ENCODE data around the gene RASSF3. TPM values are rescaled to one million over a fixed set of nuclear protein-coding genes. Genes with fewer than 3 reads are reported as not detected.

Gene RASSF3, protein sequence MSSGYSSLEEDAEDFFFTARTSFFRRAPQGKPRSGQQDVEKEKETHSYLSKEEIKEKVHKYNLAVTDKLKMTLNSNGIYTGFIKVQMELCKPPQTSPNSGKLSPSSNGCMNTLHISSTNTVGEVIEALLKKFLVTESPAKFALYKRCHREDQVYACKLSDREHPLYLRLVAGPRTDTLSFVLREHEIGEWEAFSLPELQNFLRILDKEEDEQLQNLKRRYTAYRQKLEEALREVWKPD
- total RNA-seq, result 10 to 100 TPM; 45.5 to 61.5 TPM

DNA sequence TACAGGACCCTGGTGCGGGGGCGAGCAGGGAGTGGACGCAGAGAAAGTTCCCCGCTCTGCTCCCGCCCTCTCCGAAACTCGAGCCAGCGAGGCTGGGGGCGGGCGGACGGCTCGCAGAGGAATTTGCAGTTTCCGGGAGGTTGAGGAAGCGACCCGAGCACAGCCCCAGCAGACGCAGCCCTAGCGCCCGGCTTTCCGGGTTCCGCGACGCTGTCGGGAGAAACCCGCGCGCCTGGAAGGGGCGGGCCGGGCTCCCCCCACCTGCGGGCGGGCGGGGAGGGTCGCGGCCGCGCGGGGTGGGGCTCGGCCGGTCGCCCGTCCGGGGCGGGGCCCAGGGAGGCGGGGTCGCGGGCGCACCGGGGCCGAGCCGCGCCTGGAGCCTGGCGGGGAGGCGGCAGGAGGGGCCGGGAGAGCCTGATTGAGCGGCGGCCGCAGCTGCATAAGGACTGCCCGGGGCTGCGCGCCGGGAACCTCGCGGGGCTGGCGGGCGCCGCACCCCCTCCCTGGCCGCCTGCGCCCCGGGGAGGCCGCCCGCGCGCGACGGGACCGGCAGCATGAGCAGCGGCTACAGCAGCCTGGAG, at the start of gene RASSF3:
Gene RASSF3 (plus strand): TSS at position 417 of the 581 bp plus-strand sequence. CDS start 138 bp downstream, at position 555.
- Mint-ChIP-seq H3K27ac (peak within 1 kb of the TSS; percentile 96), H3K4me1 (peaks cover 39% of the 10 kb centered on the region), H3K4me3 (peak within 1 kb of the TSS; percentile 84), H3K27me3 (no peaks in the 10 kb centered on the region), H3K36me3 (peaks cover 18% of the 10 kb centered on the region), H3K9me3 (ENCODE audit: low read depth) (no peaks in the 10 kb centered on the region)
- ATAC-seq (peak; percentile 71), DNase-seq (peak; percentile 88)
- CTCF ChIA-PET, result interaction anchor here (0.6 to 4.8 kb wide), 12 partner anchors 15 to 104 kb away, joined by 3 to 36 read pairs (median 8); no protein-coding TSS in a partner anchor

DNA sequence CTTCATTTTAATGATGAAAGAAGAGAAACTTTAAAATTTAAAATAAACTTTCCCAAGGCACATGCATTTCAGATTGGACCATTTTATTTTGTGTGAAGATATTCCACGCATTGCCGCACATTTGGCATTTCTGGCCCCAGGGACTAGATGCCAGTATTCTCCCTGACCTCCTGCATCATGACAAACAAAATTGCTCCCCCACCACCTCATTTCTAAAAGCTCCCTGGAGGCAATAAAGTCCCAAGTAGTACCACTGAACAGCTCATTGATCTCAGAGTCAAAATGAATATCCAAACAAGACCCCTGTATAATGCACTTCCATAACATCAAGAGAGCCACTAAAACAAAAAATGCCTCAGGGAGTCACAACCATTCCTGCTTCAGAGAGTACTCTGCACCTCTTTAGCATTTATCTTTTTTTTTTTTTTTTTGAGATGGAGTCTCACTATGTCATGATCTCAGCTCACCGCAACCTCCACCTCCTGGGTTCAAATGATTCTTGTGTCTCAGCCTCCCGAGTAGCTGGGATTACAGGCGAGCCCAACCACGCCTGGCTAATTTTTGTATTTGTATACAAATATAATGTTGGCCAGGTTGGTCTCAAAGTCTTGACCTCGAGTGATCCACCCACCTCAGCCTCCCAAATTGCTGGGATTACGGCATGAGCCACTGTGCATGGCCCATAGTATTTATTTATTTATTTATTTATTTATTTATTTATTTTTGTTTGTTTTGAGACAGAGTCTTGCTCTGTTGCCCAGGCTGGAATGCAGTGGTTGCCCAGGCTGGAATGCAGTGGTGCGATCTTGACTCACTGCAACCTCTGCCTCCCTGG, 48.8 kb upstream of the RASSF3 start:
- H3K4me3 Mint-ChIP-seq, result no peak overlapping the region
- ATAC-seq (no peak), DNase-seq (no peak)
- H3K36me3 Mint-ChIP-seq, result no peaks in the 10 kb centered on the region
- no peaks in the 10 kb centered on the region for H3K9me3 Mint-ChIP-seq (ENCODE audit: low read depth)
- CTCF ChIA-PET, result interaction anchor here (1.9 to 3.3 kb wide), 3 partner anchors 12 to 136 kb away, joined by 6 to 16 read pairs (median 6); no protein-coding TSS in a partner anchor
- no peaks in the 10 kb centered on the region for H3K27me3 Mint-ChIP-seq
- H3K27ac Mint-ChIP-seq, result no peak overlapping the region
- no peaks in the 10 kb centered on the region for H3K4me1 Mint-ChIP-seq

DNA sequence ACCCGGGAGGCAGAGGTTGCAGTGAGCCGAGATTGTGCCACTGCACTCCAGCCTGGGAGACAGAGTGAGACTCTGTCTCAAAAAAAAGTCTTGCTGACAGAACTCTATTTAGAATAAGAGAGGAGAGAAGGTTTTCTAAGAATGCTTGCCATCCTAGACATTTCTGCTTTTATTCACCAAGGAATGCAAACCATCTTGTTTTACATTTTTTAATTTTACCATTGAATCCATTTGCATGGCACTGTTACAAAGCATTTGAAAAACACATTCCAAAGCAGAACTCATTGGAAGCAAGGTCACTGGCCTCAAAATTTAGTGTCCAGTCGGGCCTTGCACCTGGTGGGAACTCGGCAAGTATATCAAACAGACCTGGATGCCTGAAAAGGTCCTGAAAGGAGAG, 44.2 kb upstream of the RASSF3 start:
- DNase-seq, result no peak

DNA sequence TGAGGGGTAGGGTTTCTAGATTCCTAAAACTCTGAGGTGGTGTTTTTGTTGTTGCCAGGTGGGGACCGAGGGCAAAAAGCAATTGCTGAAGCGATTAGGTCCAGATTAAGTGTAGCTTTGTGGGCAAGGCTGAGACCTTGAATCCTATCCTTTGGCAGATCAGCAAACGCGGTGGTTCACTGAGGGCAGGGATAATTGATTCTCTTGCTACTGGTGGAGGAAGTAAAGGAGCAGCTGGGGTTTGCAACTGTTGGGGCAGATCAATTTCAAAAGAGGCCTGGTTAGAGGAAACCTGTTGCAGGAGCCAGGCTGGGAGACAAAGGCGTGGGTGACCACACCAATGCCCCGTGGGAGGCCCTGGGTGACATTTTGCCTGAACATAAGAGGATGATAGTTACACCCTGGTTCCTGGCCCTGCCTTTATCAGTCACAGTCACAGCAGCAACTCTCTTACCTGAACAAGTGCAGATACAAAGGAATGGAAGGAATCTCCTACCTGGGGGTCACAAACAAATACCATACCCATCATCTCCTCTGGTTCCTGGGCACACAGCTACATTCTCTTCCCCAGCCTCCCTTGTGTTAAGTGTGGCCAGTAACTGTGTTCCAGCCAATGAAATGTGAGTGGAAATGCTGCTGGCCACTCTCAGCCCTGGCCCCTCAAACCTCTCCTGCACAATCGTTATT, 43.3 kb upstream of the RASSF3 start:
- Mint-ChIP-seq H3K4me1 (peaks cover 3% of the 10 kb centered on the region), H3K36me3 (no peaks in the 10 kb centered on the region), H3K4me3 (no peak overlapping the region), H3K27ac (no peak overlapping the region), H3K9me3 (ENCODE audit: low read depth) (no peaks in the 10 kb centered on the region), H3K27me3 (no peaks in the 10 kb centered on the region)
- DNase-seq (no peak), ATAC-seq (no peak)
- CTCF ChIA-PET, result no interaction called here

More for the DNA sequence above, 44.2 kb upstream of the RASSF3 start:
- no peak overlapping the region for H3K4me3 Mint-ChIP-seq
- ATAC-seq, result no peak
- CTCF ChIA-PET, result interaction anchor here (0.7 to 2.3 kb wide), 2 partner anchors 17 to 131 kb away, joined by 3 to 5 read pairs; no protein-coding TSS in a partner anchor
- H3K27me3 Mint-ChIP-seq, result no peaks in the 10 kb centered on the region
- H3K4me1 Mint-ChIP-seq, result no peaks in the 10 kb centered on the region
- H3K36me3 Mint-ChIP-seq, result no peaks in the 10 kb centered on the region
- H3K27ac Mint-ChIP-seq, result no peak overlapping the region
- H3K9me3 Mint-ChIP-seq (ENCODE audit: low read depth), result no peaks in the 10 kb centered on the region

DNA sequence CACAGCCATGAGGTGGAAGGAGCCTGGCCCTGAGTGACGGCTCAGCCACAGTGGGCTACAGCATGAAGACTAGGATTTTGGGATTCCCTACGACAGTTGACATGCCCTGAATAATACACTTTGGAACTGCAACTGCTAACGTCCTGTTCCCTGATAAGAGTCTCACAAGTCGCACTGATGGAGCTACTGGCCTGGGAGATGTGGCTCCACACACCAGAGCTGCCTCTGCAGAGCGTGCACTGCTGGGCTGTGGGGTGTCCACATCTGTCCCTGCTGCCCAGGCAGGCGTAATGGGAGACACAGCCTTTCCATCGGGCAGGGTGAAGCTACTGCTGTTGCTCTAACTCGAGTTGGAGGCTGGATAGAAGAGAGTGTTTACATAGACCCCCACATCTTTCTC, 42.7 kb upstream of the RASSF3 start:
- no peaks in the 10 kb centered on the region for H3K9me3 Mint-ChIP-seq (ENCODE audit: low read depth)
- no peak for DNase-seq
- peaks cover 3% of the 10 kb centered on the region for H3K4me1 Mint-ChIP-seq
- H3K27me3 Mint-ChIP-seq, result no peaks in the 10 kb centered on the region
- CTCF ChIA-PET, result no interaction called here
- H3K27ac Mint-ChIP-seq, result no peak overlapping the region
- no peaks in the 10 kb centered on the region for H3K36me3 Mint-ChIP-seq
- no peak overlapping the region for H3K4me3 Mint-ChIP-seq
- no peak for ATAC-seq

DNA sequence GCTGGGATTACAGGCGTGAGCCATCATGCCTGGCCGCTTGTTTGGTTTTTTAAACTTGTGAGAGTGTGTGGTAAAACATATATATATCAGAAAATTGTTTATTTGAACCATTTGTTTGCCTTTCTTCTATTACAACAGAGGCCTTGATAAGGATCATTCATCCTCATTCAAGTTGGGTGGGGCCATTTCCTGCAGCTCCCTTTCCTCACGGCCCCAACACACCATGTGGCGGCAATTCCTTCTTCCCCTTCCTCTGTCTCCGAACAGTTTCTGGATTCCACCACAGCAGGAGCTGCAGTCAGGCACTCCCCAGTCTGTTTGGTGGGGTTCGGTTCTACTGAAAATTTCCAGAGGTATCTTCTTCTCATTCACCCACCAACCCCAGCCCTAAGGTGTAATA, 42.0 kb upstream of the RASSF3 start:
- Mint-ChIP-seq H3K9me3 (ENCODE audit: low read depth) (no peaks in the 10 kb centered on the region), H3K36me3 (no peaks in the 10 kb centered on the region), H3K4me1 (peaks cover 3% of the 10 kb centered on the region), H3K4me3 (no peak overlapping the region), H3K27me3 (no peaks in the 10 kb centered on the region), H3K27ac (no peak overlapping the region)
- CTCF ChIA-PET, result interaction anchor here (1.0 to 1.2 kb wide), 2 partner anchors 16 to 19 kb away, joined by 3 read pairs; no protein-coding TSS in a partner anchor
- no peak for DNase-seq
- ATAC-seq, result no peak

DNA sequence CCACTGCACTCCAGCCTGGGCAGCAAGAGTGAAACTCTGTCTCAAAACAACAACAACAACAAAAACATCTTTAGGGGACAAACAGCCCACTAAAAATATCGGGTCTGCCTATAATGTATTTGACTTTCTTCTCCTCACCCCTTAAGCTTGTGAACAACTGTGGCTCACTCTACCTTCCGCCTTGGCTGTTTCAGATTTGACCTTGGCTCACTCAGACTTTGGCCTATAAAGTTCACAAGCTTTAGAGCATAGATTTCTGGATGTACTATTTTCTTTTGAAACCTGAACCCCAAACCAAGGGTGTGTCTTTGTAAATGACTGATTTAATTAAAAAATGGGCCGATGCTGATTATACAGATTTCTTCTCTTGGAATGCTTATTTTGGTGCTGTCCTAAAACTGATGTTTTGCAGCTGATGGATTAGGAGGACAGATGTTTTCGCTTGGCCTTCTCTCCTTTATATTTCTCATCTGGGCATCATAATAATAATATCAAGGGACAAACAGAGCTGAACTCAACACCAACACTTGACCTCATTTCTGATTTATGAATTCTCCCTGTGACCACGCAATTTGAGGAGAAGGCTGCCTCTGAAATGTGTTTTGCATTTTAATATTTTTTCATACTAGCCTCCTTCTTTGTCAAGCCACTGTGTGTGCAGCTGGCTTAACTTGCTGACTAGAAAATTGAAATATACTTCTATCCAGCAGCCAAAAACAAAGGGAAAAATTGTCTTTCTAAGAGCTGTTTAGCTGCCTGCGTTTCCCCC, 40.2 kb upstream of the RASSF3 start:
- H3K4me1 Mint-ChIP-seq, result peaks cover 3% of the 10 kb centered on the region
- H3K4me3 Mint-ChIP-seq, result no peak overlapping the region
- no peak overlapping the region for H3K27ac Mint-ChIP-seq
- CTCF ChIA-PET, result interaction anchor here (1.5 kb wide), 1 partner anchor 128 kb away, joined by 4 read pairs; no protein-coding TSS in a partner anchor
- H3K27me3 Mint-ChIP-seq, result no peaks in the 10 kb centered on the region
- H3K9me3 Mint-ChIP-seq (ENCODE audit: low read depth), result peaks cover 2% of the 10 kb centered on the region
- H3K36me3 Mint-ChIP-seq, result no peaks in the 10 kb centered on the region
- ATAC-seq (no peak), DNase-seq (no peak)

DNA sequence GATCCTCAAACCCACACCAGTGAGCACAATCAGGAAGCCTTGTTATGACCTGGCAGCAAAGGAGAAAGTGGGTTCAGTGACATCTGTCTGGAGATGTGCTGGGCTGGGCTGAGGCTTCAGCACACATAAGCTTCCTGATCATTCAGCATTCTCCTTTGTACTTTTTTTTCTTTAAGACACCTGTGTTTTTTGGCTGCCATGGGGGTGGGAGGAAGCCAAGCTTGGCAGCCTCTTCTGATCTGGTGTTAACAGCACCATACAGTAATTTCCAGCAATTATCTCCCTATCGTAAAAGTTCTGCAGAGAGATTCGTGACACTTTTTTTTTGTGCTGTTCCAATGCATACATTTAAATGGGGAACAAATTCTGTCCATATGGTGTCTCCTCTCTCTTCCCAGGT, 38.9 kb upstream of the RASSF3 start:
- Mint-ChIP-seq H3K4me1 (peaks cover 3% of the 10 kb centered on the region), H3K27ac (no peak overlapping the region), H3K9me3 (ENCODE audit: low read depth) (peaks cover 2% of the 10 kb centered on the region), H3K36me3 (no peaks in the 10 kb centered on the region), H3K27me3 (no peaks in the 10 kb centered on the region), H3K4me3 (no peak overlapping the region)
- ATAC-seq (no peak), DNase-seq (no peak)
- CTCF ChIA-PET, result interaction anchor here (0.9 to 1.0 kb wide), 2 partner anchors 9 to 123 kb away, joined by 3 read pairs; no protein-coding TSS in a partner anchor

DNA sequence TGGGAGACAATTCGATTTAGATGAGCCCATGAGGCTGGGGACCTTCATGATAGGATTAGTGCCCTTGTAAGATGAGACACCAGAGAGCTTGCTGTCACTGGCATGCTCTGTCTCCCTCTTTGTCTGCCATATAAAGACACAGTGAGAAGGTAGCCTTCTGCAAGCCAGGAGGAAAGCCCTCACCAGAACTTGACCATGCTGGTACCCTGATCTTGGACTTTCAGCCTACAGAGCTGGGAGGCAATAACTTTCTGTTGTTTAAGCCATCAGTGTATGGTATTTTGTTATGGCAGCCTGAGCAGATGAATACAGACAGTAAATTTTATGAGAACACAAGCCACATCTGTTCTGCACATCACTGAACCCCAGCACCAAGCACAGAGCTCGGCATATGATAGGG, 38.1 kb upstream of the RASSF3 start:
- Mint-ChIP-seq H3K4me3 (no peak overlapping the region), H3K9me3 (ENCODE audit: low read depth) (peaks cover 2% of the 10 kb centered on the region), H3K36me3 (no peaks in the 10 kb centered on the region), H3K4me1 (peaks cover 3% of the 10 kb centered on the region), H3K27me3 (no peaks in the 10 kb centered on the region), H3K27ac (no peak overlapping the region)
- CTCF ChIA-PET, result interaction anchor here (0.9 to 1.0 kb wide), 2 partner anchors 122 to 126 kb away, joined by 3 read pairs; no protein-coding TSS in a partner anchor
- ATAC-seq (no peak), DNase-seq (no peak)

DNA sequence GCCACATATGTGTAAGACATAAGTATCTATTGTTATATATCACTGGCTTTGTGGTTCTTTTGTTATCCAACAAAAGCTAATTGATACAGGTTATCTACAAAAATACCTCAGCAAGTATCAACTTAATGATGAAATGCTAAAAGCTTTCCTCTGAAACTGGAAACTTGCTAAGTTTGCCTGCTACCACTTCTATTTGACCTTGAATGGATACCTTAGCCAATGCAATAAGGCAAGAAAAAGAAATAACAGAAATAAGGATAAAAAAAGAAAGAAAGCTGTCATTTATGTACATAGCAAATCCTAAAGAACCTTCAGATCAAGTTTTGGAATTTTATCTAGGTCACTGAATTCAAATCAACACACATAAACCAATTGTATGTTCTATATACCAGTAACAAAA, 35.5 kb upstream of the RASSF3 start:
- DNase-seq (no peak), ATAC-seq (no peak)
- peaks cover 2% of the 10 kb centered on the region for H3K9me3 Mint-ChIP-seq (ENCODE audit: low read depth)
- no peaks in the 10 kb centered on the region for H3K27me3 Mint-ChIP-seq
- no peak overlapping the region for H3K4me3 Mint-ChIP-seq
- peaks cover 3% of the 10 kb centered on the region for H3K4me1 Mint-ChIP-seq
- CTCF ChIA-PET, result interaction anchor here (1.1 kb wide), 1 partner anchor 25 kb away, joined by 5 read pairs; no protein-coding TSS in a partner anchor
- no peak overlapping the region for H3K27ac Mint-ChIP-seq
- no peaks in the 10 kb centered on the region for H3K36me3 Mint-ChIP-seq

DNA sequence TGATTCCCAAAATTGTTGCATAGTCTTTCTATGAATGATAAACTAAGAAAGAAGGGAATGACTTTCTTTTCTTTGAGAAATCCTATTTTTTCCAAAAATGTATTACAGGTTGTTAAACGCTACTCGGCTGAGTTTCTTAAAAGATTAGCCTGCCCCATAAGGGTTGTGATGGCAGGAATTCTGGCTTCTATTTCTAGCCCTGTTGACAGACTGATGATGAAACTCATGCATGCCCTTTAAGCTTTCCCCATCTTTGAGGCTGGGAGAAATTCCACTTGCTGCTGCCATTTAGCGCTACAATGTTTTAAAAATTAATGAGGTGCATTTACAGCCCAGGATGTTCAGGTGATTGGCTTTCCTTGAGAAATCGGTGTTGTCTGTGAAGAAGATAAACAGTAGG, 33.2 kb upstream of the RASSF3 start:
- no peak for ATAC-seq
- no peaks in the 10 kb centered on the region for H3K36me3 Mint-ChIP-seq
- no peak for DNase-seq
- H3K4me3 Mint-ChIP-seq, result no peak overlapping the region
- no peak overlapping the region for H3K27ac Mint-ChIP-seq
- H3K4me1 Mint-ChIP-seq, result no peaks in the 10 kb centered on the region
- no peaks in the 10 kb centered on the region for H3K27me3 Mint-ChIP-seq
- H3K9me3 Mint-ChIP-seq (ENCODE audit: low read depth), result peaks cover 2% of the 10 kb centered on the region
- CTCF ChIA-PET, result no interaction called here

DNA sequence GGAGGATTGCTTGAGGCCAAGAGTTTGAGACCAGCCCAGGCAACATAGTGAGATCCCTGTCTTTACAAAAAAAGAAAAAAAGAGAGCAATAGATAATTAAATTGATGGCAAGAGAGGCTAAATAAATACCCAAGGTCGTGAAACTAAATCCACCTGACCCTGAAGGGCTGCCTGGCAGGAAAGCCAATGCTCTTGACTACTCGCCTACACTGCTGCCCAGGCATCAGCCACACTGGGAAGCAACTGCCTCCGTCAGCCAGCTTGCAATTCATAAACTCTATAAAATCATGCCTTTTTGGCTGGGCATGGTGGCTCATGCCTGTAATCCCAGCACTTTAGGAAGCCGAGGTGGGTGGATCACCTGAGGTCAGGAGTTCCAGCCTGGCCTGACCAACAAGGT, 31.7 kb upstream of the RASSF3 start:
- Mint-ChIP-seq H3K4me3 (no peak overlapping the region), H3K9me3 (ENCODE audit: low read depth) (peaks cover 2% of the 10 kb centered on the region), H3K4me1 (peaks cover 1% of the 10 kb centered on the region), H3K27me3 (peaks cover 3% of the 10 kb centered on the region), H3K27ac (no peak overlapping the region), H3K36me3 (no peaks in the 10 kb centered on the region)
- CTCF ChIA-PET, result no interaction called here
- no peak for DNase-seq
- ATAC-seq, result no peak
